Stimulated activated CD4-positive, alpha-beta T cell treated with anti-CD3 and anti-CD28 coated beads, Interleukin-4, amount 100 ng/mL, for 24 hours (primary cell): ENCODE data around the gene ADGRF1.
"Not testable (repeated sequence)": the region's sequence is repeated elsewhere in the genome, so short reads cannot be mapped to it uniquely, and the experiment has no call there.

Source experiments
- DNase-seq: peaks from one replicate; pipeline ENCODE4 v3.0.0-alpha.2; 2020

Gene ADGRF1

DNA sequence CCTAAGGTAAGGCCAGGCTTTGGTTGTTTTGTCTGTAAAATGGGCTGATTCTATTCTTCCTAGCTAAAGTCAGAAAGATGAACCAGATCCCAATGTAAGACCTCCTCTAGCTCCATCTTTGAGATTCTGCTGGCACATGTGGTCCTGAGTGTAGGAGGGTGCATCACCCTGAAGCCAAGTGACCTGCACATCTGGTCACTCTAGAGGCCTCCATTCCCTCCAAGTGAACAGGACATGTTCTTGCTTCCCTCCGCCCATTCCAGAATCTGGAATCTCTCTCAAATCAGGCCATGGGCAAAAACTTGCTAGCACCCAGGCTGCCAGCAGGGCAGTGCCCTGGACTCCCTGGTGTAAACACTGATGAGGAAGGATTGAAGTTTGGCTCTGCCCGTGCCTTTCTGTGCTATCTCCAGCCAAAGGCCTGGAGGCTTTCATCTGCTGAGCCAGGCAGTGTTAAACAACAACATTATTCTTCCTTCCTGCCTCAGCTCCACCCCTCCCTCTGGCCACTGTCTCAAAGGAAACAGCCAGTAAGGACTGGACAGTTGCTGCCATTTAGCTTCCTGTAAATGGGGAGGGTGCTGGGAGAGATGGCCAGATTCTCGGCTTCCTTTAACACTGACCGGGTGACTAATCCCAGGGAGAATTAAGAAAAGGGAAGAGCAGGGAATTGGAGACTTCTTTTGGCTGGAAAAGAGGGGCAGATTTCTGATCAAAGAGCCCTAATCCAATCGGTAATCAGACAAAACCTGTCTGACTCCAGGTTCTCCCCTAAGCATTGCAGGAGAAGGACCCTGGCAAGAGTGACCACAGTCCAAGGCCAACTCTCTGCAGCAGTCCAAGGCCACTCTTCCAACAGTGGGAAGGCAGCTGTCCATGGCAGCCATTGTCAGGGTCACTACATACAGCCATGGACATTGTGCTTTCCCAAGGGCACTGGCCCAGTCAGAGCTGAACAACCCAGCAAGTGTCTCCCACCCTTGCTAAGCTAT lies 19.5 kb upstream of the ADGRF1 start:
- no peak for DNase-seq

GRCh38 chr6:47059216-47059885 lies 17.2 kb upstream of the ADGRF1 start:
- no peak for DNase-seq

- no peak for DNase-seq
Observed at GRCh38 chr6:47057830-47058540, 15.9 kb upstream of the ADGRF1 start.

DNA sequence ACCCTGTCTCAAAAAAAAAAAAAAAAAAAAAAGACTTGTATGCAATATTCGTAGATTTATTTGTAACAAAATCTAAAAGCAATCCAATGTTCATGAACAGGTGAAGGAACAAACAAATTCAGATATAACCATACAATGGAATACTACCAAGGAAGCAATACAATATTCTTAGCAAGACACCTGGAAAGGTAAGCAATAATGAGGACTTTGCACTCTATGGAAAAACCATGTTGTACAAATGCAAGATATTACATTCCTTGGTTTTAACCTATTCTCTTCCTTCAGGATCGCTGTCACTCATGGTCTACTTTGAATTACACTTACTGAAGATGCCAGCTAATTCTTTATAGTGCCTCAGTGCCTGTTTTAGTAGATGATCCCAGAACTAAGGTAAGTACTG lies 14.7 kb upstream of the ADGRF1 start:
- no peak for DNase-seq

DNA sequence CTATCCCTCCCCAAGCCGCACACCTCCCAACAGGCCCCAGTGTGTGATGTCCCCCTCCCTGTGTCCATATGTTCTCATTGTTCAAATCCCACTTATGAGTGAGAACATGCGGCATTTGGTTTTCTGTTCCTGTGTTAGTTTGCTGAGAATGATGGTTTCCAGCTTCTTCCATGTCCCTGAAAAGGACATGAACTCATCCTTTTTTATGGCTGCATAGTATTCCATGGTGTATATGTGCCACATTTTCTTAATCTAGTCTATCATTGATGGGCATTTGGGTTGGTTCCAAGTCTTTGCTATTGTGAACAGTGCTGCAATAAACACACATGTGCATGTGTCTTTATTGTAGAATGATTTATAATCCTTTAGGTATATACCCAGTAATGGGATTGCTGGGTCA lies 12.2 kb upstream of the ADGRF1 start:
- DNase-seq: not testable (repeated sequence)

- DNase-seq: no peak
Observed at GRCh38 chr6:47048638-47049037, 6.5 kb upstream of the ADGRF1 start.

GRCh38 chr6:47047479-47048407 lies 5.6 kb upstream of the ADGRF1 start:
- DNase-seq: peak; percentile 16

DNA sequence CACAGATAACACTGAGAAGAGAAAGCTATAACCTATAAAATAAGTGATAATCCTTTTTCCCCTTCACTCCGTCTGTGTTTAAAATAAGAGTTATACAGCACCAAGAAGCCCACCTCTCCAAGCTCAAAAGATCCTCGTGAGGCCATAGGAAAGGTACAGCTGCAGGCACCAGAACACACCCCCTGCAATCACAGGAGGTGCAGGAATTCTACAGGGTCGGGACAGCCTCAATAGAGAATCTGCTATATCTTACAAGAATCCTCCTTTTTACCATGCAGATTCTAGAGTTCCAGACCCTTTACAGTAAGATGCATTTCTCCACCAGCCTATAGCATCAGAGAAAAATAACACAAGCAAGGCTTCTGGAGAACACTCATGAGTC lies 5.0 kb upstream of the ADGRF1 start:
- no peak for DNase-seq

GRCh38 chr6:47044397-47044796 lies 2.3 kb upstream of the ADGRF1 start:
- no peak for DNase-seq

DNA sequence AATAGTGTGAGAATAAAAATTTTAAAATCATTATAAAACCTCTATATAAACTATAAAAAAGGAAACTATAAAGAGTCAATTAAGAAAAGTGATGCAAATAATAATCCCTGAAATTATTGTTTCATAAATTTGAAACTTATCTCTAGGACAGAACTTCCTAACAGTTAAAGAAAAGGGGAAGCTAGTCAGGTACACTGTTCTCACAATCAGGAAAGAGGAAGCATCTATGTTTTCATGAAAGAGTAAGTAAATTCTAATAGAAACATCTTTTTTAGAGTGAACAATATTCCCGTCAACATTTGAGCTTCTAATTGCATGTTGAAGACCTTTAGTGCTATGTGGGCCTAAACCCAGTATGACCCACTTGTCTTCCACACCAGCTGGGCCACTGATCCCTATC lies 1.2 kb upstream of the ADGRF1 start:
- DNase-seq: no peak

GRCh38 chr6:47041741-47042140 lies 391 bp downstream of the ADGRF1 start:
- DNase-seq: no peak

DNA sequence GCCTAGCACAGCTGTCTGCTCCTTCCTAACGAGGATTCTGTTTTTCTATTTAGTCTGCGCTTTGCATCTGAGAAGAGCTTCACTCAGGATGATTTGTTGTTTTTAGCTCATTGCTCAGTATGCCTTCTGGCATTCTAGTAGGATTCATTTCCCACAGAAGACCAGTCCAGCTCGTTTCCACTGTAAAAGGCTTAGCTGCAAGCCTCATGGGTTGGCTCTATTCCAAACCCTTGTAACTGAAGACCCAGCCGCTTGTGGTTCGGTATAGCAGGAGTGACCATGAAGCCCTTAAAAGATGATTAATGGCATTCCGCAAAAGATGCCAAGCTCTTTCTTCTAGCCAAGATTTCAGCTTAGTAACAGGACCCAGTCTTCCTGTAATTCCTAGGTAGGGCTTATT lies 7.2 kb downstream of the ADGRF1 start:
- DNase-seq: no peak

- no peak for DNase-seq
Observed at GRCh38 chr6:47034421-47034820, 7.7 kb downstream of the ADGRF1 start.

- DNase-seq: no peak
Observed at GRCh38 chr6:47032974-47033765, 9.0 kb downstream of the ADGRF1 start.

- DNase-seq: no peak
Observed at GRCh38 chr6:47031656-47032055, 10.5 kb downstream of the ADGRF1 start.

- DNase-seq: no peak
Observed at GRCh38 chr6:47029865-47030561, 12.1 kb downstream of the ADGRF1 start.

- DNase-seq: no peak
Observed at GRCh38 chr6:47028835-47029360, 13.2 kb downstream of the ADGRF1 start.

DNA sequence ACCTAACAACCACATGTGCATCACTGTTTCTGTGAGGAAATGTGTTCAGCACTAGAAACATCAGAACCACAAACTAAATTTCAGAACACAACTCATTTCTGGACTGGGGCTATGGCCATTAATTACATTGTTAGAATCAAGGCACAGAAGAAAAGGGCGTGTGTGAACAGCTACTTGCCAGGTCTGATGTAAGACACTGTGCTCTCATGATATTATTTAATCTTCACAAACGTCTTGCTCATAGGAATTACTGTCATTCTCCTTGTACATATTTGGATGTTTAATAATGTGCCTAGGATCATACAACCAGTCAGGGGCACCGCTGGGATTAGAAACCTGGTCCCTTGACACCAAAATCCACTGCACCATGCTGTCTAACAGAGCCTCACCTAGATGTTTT lies 14.8 kb downstream of the ADGRF1 start:
- DNase-seq: no peak

GRCh38 chr6:47026679-47027078 lies 15.5 kb downstream of the ADGRF1 start:
- DNase-seq: no peak

DNA sequence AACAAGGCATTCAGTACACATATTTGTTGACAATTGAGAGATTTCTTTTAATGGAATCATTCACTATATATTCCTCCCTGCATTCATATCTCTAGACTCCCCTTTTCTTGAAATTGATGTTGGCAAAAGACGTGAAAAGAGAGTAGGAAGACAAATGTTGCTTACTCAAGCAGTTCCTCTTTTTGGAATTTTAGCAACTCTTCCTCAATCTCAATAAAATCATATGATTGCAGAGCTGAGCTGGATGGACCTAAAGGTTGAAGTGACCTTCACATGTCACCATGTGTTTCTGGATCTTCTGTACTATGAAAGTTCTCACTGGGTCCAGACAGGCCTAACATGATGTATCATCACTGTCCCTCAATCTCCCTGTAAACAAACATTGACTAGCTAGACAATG lies 18.6 kb downstream of the ADGRF1 start:
- DNase-seq: no peak

DNA sequence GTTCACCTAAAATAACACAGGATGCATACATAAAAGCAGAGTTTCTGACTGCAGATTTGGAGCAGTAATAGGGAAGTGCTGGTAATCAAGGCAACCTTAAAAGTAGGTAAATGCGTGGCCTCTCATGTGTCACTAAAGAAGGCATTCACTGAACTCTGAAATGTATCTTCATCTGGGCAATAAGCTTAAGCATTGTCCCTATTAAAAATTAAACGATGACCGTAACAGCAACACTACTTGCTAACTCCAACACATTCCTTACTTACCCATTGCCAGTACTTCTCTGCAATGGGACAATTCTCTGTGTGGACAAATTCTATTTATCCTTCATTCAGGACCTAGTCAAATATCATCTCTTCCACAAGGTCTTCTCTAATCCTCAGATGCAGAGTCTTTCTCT lies 19.9 kb downstream of the ADGRF1 start:
- DNase-seq: no peak
